Motor neuron (in vitro differentiated cells): Measurements from ENCODE around the gene AUTS2. TPM values are rescaled to one million over a fixed set of nuclear protein-coding genes. Genes with fewer than 3 reads are reported as not detected.

Source experiments
- ATAC-seq, 8 experiments: fragments of 200-7000 bp; cut with Tn5 transposase; replicated peaks in 6 of 8; 2 replicates each; pipeline ENCODE4 v1.8.0; 2021; ENCODE audit warnings: mild to moderate bottlenecking in 8 of 8, moderate library complexity in 8 of 8
- H3K27ac ChIP-seq, 2 donors: fragments of 250-450 bp; sonication (Bioruptor Pico); 2 replicates each; pipeline ENCODE4 v1.9.0; 2021; ENCODE audit warnings: antibody characterized with exemption in 2 of 2, mild to moderate bottlenecking in 2 of 2, moderate library complexity in 1 of 2
- H3K4me1 ChIP-seq, 2 donors: fragments of 250-450 bp; sonication (Bioruptor Pico); replicated peaks in 1 of 2; 2 replicates each; pipeline ENCODE4 v1.6.1; 2021; ENCODE audit warnings: antibody characterized with exemption in 2 of 2, mild to moderate bottlenecking in 2 of 2, moderate library complexity in 1 of 2
- H3K4me3 ChIP-seq, 5 donors: fragments of 250-450 bp; sonication (Bioruptor Pico); 2 replicates each; pipeline ENCODE4 v1.9.0; 2021; ENCODE audit warnings: antibody characterized with exemption in 5 of 5, mild to moderate bottlenecking in 5 of 5, moderate library complexity in 4 of 5
- WGBS, 10 experiments: fragments of 450-650 bp; shearing (Covaris generic); methylation state at CpG; one replicate each; pipeline ENCODE4 v1.0.0; 2022; 5-methylcytosine and 5-hydroxymethylcytosine counted together
- in situ Hi-C, 9 experiments: fragments of 400-800 bp; cut with MboI; loops; one replicate each; pipeline ENCODE4 v1.15.0; 2021; ENCODE audit warnings: low sequenced_read_pairs in 9 of 9, low pct_unique_long_range_greater_than_20kb in 2 of 9; ENCODE audit not compliant: unreplicated experiment in 9 of 9
- total RNA-seq, 8 experiments: library from RNA; unstranded; fragments of 300-600 nt; gene quantifications; 2 replicates each; pipeline versions ENCODE4 v1.2.3 to v1.2.4, GENCODE V29; 2022

AUTS2 gene
- total RNA-seq, 8 experiments from 2014 or later: 0.49 to 68.6 (median 32.2) TPM

DNA sequence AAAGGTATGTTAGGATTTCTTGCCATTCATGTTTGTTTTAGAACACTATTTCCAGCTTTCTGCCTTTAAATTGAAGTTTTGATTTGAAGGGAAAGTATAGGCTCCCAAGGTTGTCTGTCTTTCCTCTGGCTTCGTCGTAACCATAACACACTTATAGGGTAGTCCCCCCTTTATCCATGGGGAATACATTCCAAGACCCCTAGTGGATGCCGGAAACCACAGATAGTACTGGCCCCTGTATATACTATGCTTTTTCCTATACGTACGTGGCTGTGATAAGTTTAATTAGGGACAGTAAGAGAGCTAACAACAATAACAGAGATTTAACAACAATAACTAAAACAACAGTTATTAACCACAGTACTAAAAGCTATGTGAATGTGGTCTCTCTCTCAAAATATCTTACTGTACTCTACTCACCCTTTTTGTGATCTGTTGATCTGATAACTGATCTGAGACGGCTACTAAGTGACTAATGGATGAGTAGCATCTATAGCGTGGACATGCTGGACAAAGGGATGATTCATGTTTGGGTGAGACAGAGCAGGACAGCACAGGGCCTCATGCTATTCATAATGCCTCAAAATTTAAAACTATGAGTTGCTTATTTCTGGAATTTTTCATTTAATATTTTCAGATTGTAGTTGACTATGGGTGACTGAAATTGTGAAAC, 273.1 kb downstream of the AUTS2 start:
- H3K4me1 ChIP-seq: peaks cover 29 to 30% of the 10 kb centered on the region in 2 donors
- no peak overlapping the region for H3K4me3 ChIP-seq
- ATAC-seq: peak in 6 of 8 experiments; percentile 88 to 98 (median 94)
- in situ Hi-C loops: no loop called here
- no peak overlapping the region for H3K27ac ChIP-seq
- WGBS, 10 experiments: 46 to 100% (median 76%) methylated on average over 2 to 6 of the region's 7 CpGs

DNA sequence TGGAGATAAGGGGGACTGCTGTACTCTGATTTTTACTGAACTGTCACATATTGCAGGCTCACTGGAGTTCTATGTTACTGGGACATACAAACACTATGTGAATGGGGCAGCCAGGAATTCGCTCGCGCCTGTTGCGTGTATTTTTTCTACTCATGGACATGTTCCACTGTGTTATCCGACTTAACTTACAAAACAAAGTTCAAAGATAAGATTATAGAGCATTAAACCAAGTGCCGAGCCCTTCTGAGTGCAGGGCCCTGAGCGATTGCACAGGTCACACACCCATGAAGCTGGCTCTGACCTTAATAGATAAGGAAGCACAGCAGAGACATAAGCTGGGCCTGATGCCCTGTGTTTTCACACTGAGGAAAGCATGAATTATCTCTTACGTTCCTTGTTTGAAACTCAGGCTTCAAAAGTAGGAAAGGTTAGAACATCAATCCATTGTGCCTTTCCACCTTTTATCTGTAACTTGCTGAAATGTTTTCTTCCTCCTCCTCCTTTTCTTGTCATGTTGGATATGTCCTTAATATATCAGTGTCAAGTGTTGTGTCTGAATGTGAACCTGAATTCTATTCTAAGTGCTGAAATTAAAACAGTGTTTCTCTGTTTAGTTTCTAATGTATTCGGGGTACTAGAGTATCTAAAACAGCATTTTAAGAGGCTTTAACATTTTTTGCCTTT, 273.8 kb downstream of the AUTS2 start:
- H3K4me1 ChIP-seq: peaks cover 29 to 30% of the 10 kb centered on the region in 2 donors
- H3K27ac ChIP-seq: no peak overlapping the region
- in situ Hi-C loops: no loop called here
- H3K4me3 ChIP-seq: no peak overlapping the region
- peak in 5 of 8 experiments; percentile 48 to 62 (median 56) for ATAC-seq
- 50 to 100% (median 81%) methylated on average over 1 to 7 of the region's 9 CpGs for WGBS, 10 experiments

DNA sequence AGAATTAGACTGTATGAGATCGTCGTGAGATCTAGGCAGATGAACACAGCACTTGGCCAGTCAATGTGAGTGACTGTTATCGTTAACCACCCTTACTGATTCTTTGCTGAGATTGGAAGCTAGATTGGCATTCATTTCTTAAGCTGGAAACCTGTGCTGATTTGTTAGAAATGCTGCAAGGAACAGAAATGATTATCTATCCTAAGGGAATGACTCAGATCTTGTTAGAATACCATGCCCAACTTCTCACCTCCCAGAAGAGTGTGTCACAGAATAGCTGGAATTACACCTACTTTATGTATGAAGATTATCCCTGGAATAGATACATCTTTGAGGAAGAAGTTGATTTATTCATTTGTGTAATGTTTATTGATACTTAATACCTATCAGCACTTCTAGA, 275.2 kb downstream of the AUTS2 start:
- WGBS, 10 experiments: 68 to 100% (median 86%) methylated on average over 1 to 3 of the region's 3 CpGs; no CpG with 5 or more reads in 3 of the 10 experiments
- in situ Hi-C loops: no loop called here
- no peak overlapping the region for H3K4me3 ChIP-seq
- ATAC-seq: peak in 2 of 8 experiments; percentile 20 to 45
- no peak overlapping the region for H3K27ac ChIP-seq
- peaks cover 29 to 33% of the 10 kb centered on the region in 2 donors for H3K4me1 ChIP-seq

DNA sequence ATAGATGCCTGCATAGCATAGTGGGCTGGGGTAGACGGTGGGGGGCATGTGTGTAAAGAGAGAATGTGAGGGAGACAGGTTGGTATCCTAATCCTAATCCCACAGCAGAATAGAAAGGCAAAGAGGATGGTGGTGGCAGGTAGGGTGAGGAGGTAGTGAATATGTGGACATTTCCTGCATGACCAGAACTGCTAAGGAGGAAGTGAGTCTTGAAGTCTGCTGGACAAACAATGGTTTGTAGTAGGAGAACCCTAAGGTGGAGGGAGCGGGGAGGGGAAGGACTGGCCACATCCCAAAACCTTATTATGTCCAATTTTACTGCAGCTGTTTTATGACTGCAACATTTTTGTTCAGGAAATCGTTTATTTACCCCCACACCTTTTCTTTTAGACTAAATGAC, 279.7 kb downstream of the AUTS2 start:
- 22 to 100% (median 79%) methylated on average over 1 to 3 of the region's 3 CpGs; no CpG with 5 or more reads in 4 of the 10 experiments for WGBS, 10 experiments

DNA sequence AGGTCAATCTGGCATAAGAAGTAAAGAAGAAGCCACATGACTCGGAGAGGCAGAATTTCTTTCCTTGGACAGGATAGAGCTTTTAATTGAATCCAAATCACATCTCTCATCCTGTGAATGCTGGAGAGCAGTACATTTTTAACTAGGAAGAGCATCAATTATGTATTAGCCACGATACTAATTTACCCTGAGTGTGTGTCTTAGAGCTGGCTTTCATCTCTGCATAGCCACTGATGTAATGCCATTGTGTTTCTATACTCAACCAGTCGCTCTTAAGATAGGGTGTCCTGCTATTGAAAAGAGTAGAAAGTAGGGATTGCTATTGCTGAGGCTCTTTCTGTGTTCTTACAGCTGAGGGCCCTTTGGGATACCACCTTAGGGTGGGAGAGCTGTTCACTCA, 280.3 kb downstream of the AUTS2 start:
- 0 to 100% (median 71%) methylated on average over 1 to 3 of the region's 3 CpGs; no CpG with 5 or more reads in 1 of the 10 experiments for WGBS, 10 experiments
- in situ Hi-C loops: no loop called here
- H3K4me3 ChIP-seq: no peak overlapping the region

More for the DNA sequence above, 279.7 kb downstream of the AUTS2 start:
- no peak for ATAC-seq
- in situ Hi-C loops: no loop called here
- Histone ChIP-seq H3K4me1 (peaks cover 21 to 34% of the 10 kb centered on the region in 2 donors), H3K4me3 (no peak overlapping the region), H3K27ac (no peak overlapping the region)

DNA sequence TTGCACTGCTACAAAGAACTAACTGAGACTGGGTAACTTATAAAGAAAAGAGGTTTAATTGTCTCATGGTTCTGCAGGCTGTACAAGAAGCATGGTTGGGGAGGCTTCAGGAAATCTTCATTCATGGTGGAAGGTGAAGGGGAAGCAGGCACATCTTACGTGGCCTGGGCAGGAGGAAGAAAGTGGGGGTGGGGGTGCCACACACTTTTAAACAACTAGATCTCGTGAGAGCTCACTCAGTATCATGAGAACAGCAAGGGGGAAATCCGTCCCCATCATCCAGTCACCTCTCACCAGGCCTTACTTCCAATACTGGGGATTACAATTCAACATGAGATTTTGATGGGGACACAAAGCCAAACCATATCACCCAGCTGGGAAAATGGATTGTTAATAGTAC, 281.7 kb downstream of the AUTS2 start:
- peaks cover 25 to 53% of the 10 kb centered on the region in 2 donors for H3K4me1 ChIP-seq
- H3K4me3 ChIP-seq: no peak overlapping the region
- 17 to 100% (median 97%) methylated on average over 1 to 3 of the region's 3 CpGs; no CpG with 5 or more reads in 4 of the 10 experiments for WGBS, 10 experiments
- ATAC-seq: no peak
- H3K27ac ChIP-seq: no peak overlapping the region
- in situ Hi-C loops: no loop called here

More for the DNA sequence above, 280.3 kb downstream of the AUTS2 start:
- Histone ChIP-seq H3K27ac (peak overlapping the region in 1 of 2 donors; percentile 43), H3K4me1 (peaks cover 22 to 40% of the 10 kb centered on the region in 2 donors)
- ATAC-seq: peak in 5 of 8 experiments; percentile 31 to 62 (median 36)

DNA sequence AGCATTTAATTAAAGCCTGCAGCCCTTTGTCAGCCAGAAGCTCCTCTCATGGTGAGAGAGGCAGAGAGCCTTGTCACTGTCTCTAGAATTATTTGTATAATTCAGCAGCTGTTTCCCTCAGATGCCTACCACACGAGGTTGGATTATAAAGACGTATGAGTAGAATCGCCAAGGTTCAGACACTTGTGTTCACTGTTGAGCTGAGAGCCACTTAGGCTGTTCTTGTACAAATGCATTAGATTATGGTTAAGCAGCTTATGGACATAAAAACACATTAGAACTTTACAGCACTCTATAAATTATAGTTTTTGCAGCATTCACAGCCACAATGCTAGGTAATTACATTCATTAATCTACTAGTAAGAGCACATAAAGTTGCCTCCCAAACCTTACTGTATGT, 282.6 kb downstream of the AUTS2 start:
- Histone ChIP-seq H3K27ac (no peak overlapping the region), H3K4me1 (peaks cover 25 to 61% of the 10 kb centered on the region in 2 donors), H3K4me3 (no peak overlapping the region)
- 0 to 100% (median 47%) methylated on average over 1 to 3 of the region's 3 CpGs; no CpG with 5 or more reads in 3 of the 10 experiments for WGBS, 10 experiments
- peak in 5 of 8 experiments; percentile 69 to 90 (median 82) for ATAC-seq
- in situ Hi-C loops: no loop called here

DNA sequence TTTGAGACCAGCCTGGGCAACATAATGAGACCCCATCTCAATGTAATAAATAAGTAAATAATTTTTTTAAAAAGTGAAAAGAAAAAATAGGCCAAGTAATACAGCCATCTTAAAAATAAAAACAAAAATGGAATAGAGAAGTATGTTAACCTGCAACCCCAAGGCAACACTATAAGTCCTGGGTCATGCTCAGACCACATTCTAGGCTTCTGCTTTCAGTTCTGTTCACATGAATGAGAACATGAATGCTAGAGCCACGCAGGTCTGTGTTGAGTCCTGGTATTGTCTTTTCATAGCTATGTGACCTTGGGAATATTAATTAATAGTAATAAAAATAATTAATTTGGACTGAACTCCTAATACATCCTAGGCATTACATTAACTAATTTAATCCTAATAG, 284.0 kb downstream of the AUTS2 start:
- no peak for ATAC-seq
- peaks cover 25 to 66% of the 10 kb centered on the region in 2 donors for H3K4me1 ChIP-seq
- WGBS, 10 experiments: 11 to 100% (median 78%) methylated on average over 1 of the region's 1 CpG; no CpG with 5 or more reads in 1 of the 10 experiments
- no peak overlapping the region for H3K4me3 ChIP-seq
- in situ Hi-C loops: no loop called here
- no peak overlapping the region for H3K27ac ChIP-seq

DNA sequence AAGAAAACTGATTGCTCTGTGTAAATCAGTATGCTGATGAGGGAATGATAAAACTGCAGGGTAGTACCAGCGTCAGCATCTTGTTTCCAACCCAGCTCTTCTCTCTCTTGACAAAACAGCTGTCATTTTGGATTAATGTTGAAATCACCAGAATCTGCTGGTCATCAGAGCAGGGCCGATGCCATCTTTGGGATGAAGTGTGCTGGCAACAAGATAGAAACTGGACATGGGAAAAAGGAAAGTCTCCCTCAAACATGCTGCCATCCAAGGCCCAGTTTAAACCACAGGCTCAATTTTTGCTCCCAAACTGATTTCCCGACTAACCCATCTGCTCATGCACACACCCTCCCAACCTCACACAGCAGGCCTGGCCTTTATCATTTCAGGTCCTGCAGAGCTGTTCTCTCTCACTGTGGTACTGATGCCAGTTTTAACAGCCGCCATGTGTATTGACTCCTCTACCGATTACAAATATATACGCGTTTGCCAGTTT, 285.2 kb downstream of the AUTS2 start:
- peak in 4 of 8 experiments; percentile 12 to 31 (median 19) for ATAC-seq
- in situ Hi-C loops: no loop called here
- H3K27ac ChIP-seq: no peak overlapping the region
- H3K4me3 ChIP-seq: no peak overlapping the region
- WGBS, 10 experiments: 67 to 100% (median 83%) methylated on average over 2 to 6 of the region's 7 CpGs; no CpG with 5 or more reads in 2 of the 10 experiments
- peaks cover 23 to 62% of the 10 kb centered on the region in 2 donors for H3K4me1 ChIP-seq

DNA sequence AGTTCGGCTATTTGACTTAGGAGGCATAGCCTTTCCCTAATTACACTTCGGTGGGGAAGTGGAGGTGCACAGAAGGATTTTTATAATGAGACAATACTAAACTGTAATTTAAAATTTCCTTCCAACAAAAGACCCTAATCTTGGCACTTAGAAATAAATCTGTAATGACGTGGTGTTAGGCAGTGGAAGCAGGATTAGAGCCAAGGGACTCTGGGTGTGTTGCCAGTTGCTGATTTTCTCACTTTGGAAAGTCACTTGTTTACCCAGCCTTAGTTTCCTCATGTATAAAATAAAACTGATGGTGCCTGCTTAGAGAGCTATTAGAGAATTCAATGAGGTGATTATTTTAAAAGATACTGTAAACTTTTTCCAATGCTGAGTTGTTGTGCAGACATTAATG, 287.2 kb downstream of the AUTS2 start:
- Histone ChIP-seq H3K4me1 (peaks cover 18 to 46% of the 10 kb centered on the region in 2 donors), H3K27ac (no peak overlapping the region), H3K4me3 (no peak overlapping the region)
- no peak for ATAC-seq
- in situ Hi-C loops: no loop called here
- 14 to 100% (median 83%) methylated on average over 1 to 3 of the region's 3 CpGs; no CpG with 5 or more reads in 3 of the 10 experiments for WGBS, 10 experiments

DNA sequence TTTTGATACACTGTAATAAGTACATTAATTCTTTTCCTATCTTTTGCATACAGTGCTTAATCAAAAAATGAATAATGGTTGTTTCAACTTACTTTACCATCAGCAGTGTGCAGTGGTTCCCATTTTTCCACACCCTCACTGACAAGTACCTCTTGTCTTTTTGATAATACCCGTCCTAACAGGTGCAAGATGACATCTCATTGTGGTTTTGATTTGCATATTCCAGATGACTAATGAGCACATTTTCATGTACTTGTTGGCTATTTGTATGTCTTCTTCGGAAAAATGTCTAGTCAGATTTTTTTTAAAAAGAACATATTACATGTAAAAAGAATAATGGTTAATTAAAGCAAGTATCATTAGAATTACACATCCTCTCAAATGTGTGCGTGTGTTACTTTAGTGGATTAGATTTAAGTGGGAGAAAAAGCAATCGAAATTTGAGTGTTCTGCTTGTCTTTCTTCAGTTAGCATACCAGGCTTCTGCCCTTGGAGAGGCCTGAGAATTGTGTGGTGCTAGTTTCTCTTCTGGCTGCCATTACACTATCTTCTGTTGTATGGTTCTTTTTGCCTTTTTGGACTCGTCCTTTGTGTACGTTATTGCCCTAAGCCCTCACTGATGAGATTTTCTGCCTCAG, 291.2 kb downstream of the AUTS2 start:
- no peak overlapping the region for H3K4me3 ChIP-seq
- in situ Hi-C loops: no loop called here
- 15 to 100% (median 83%) methylated on average over 3 to 6 of the region's 6 CpGs for WGBS, 10 experiments
- no peak overlapping the region for H3K27ac ChIP-seq
- ATAC-seq: peak in 1 of 8 experiments; percentile 58
- H3K4me1 ChIP-seq: peaks cover 15 to 32% of the 10 kb centered on the region in 2 donors

DNA sequence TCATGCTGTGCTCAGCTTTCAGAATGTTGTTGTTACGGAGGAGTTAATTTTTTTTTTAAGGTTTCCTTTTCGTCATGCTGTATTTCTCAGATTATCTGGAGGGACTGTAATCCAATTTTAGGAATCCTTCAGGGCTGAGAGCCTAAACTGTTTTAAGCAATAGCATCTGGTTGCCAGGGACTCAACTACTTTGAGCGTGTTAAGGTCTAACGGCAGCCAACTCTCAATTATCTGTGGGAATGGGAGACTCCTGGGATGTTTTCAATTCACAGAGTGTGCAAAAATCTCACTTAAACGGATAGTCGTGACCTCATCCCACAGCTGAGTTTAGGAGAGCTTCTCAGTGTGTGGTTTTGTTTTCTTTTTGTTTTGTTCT, 291.7 kb downstream of the AUTS2 start:
- no peak for ATAC-seq
- no peak overlapping the region for H3K4me3 ChIP-seq
- in situ Hi-C loops: no loop called here
- H3K4me1 ChIP-seq: peaks cover 16 to 31% of the 10 kb centered on the region in 2 donors
- H3K27ac ChIP-seq: no peak overlapping the region
- 0 to 97% (median 82%) methylated on average over 2 to 6 of the region's 6 CpGs for WGBS, 10 experiments

DNA sequence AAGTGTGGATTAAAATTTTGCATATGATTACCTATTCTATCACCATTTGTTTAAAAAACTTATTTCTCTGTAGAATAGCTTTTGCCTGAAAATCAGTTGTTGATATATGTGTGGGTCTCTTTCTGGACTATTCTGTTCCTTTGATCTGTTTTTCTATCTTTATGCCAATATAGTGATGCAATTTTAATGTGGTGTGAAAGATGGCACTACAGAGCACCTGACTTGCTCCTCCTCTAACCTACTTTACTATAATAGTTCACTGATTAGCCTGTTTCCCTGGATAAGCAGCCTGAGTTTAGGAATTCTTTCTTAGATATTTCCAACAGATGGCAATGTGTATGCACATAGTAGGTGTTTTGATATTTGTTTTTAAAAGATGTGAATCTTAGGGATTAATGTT, 294.5 kb downstream of the AUTS2 start:
- H3K4me1 ChIP-seq: peaks cover 16 to 17% of the 10 kb centered on the region in 2 donors
- no peak overlapping the region for H3K4me3 ChIP-seq
- in situ Hi-C loops: no loop called here
- ATAC-seq: no peak
- no peak overlapping the region for H3K27ac ChIP-seq
